Gastroesophageal sphincter (tissue), 4 donors: ENCODE measurements around the gene OGG1. TPM values are rescaled to one million over a fixed set of nuclear protein-coding genes. Genes with fewer than 3 reads are reported as not detected.

ENCODE experiments used
- ATAC-seq: fragments of 150-250 bp; one replicate; pipeline ENCODE4 v1.9.1; 2016; ENCODE audit warnings: mild to moderate bottlenecking, moderate library complexity
- H3K27ac ChIP-seq, 4 donors: fragments of 200-600 bp; sonication (generic) in 3 of 4; 1 replicate in 3 of 4; 2 replicates in 1 of 4; pipeline ENCODE4 v1.5.1; 2016 to 2019
- H3K27me3 ChIP-seq: fragments of 200-600 bp; sonication (generic); one replicate; pipeline ENCODE4 v1.5.1; 2019
- H3K36me3 ChIP-seq, 2 donors: fragments of 200-600 bp; sonication (generic); one replicate each; pipeline ENCODE4 v1.5.1; 2019; ENCODE audit warnings: control low read depth in 1 of 2
- H3K4me1 ChIP-seq, 3 donors: fragments of 200-600 bp; sonication (generic); 1 replicate in 2 of 3; 2 replicates in 1 of 3; pipeline ENCODE4 v1.5.1; 2016 to 2019; ENCODE audit warnings: control low read depth in 2 of 3
- H3K4me3 ChIP-seq, 2 donors: fragments of 200-600 bp; sonication (generic); one replicate each; pipeline ENCODE4 v1.5.1; 2019; ENCODE audit warnings: mild to moderate bottlenecking in 1 of 2, moderate library complexity in 1 of 2
- H3K9me3 ChIP-seq, 3 donors: fragments of 200-600 bp; sonication (generic); one replicate each; pipeline ENCODE4 v1.5.1; 2017 to 2019; ENCODE audit warnings: control low read depth in 2 of 3
- CTCF ChIP-seq, 4 experiments: fragments of 200-600 bp in 2 of 4; fragments of 450-650 bp in 2 of 4; sonication (generic) in 1 of 4; IDR thresholded peaks; one replicate each; pipeline ENCODE4 v1.5.1; 2017 to 2019; ENCODE audit warnings: antibody characterized with exemption in 4 of 4, mild to moderate bottlenecking in 2 of 4, moderate library complexity in 2 of 4
- EP300 ChIP-seq: sonication (generic); formaldehyde crosslinking; IDR thresholded peaks from one replicate; pipeline ENCODE4 v1.6.1; 2017; ENCODE audit warnings: antibody characterized with exemption, mild to moderate bottlenecking
- POLR2A ChIP-seq, 2 donors: fragments of 450-650 bp; IDR thresholded peaks; one replicate each; pipeline ENCODE4 v1.6.1; 2017; ENCODE audit warnings: antibody characterized with exemption in 2 of 2, mild to moderate bottlenecking in 2 of 2, moderate library complexity in 1 of 2
- POLR2AphosphoS5 ChIP-seq: sonication (generic); formaldehyde crosslinking; IDR thresholded peaks from one replicate; pipeline ENCODE4 v1.6.1; 2017; ENCODE audit warnings: antibody characterized with exemption
- WGBS, 2 donors: methylation state at CpG; one replicate each; pipeline ENCODE4 v1.1.5; 2018; ENCODE audit warnings: low coverage in 1 of 2; 5-methylcytosine and 5-hydroxymethylcytosine counted together
- total RNA-seq, 4 donors: library from RNA; depleted of rRNA; stranded (reverse); fragments of >200 nt; gene quantifications; one replicate each; pipeline ENCODE4 v1.1.0, GENCODE V29; 2016

The OGG1 gene
- total RNA-seq, 4 donors from 2014 or later, result 22.1 to 33.8 (median 25.9) TPM

- Histone ChIP-seq H3K4me1 (peaks cover 0 to 18% (median 11%) of the 10 kb centered on the region in 3 donors), H3K27ac (no peak within 1 kb of the TSS), H3K36me3 (peaks cover 0 to 43% of the 10 kb centered on the region in 2 donors), H3K9me3 (no peaks in the 10 kb centered on the region), H3K4me3 (peak within 1 kb of the TSS in 1 of 2 donors; percentile 43), H3K27me3 (peaks cover 35% of the 10 kb centered on the region)
- WGBS, 2 donors, result no CpG with 5 or more reads among the region's 56 CpGs
- ATAC-seq, result peak; percentile 19
- TF ChIP-seq EP300 (no peak), POLR2A (IDR thresholded peaks at IDR 0.05) (no peak), POLR2AphosphoS5 (no peak), CTCF (IDR thresholded peaks at IDR 0.05) (no peak)
Observed at GRCh38 chr3:9703736-9704346, 45.9 kb upstream of the OGG1 start, which contains the start of gene CPNE9. TSS of gene CPNE9 (plus strand) at chr3:9703833. CDS start at chr3:9703997, 164 bp downstream.

- ATAC-seq, result peak; percentile 25
- Histone ChIP-seq H3K4me1 (peaks cover 0 to 18% (median 11%) of the 10 kb centered on the region in 3 donors), H3K27me3 (peaks cover 35% of the 10 kb centered on the region), H3K27ac (no peak overlapping the region), H3K9me3 (no peaks in the 10 kb centered on the region), H3K36me3 (peaks cover 0 to 35% of the 10 kb centered on the region in 2 donors), H3K4me3 (peak overlapping the region in 1 of 2 donors; percentile 43)
- TF ChIP-seq POLR2A (IDR thresholded peaks at IDR 0.05) (no peak), CTCF (IDR thresholded peaks at IDR 0.05) (no peak), EP300 (no peak), POLR2AphosphoS5 (no peak)
- 1% methylated on average over 14 of the region's 62 CpGs; no CpG with 5 or more reads in 1 of the 2 donors for WGBS, 2 donors
Observed at GRCh38 chr3:9704347-9705322, 45.1 kb upstream of the OGG1 start.

GRCh38 chr3:9710174-9710739 lies 39.5 kb upstream of the OGG1 start:
- ATAC-seq, result no peak
- WGBS, 2 donors, result 70 to 83% methylated on average over 3 of the region's 3 CpGs
- Histone ChIP-seq H3K9me3 (no peaks in the 10 kb centered on the region), H3K36me3 (no peaks in the 10 kb centered on the region), H3K27me3 (peaks cover 10% of the 10 kb centered on the region), H3K4me1 (peaks cover 0 to 5% (median 0%) of the 10 kb centered on the region in 3 donors), H3K27ac (no peak overlapping the region), H3K4me3 (no peak overlapping the region)
- TF ChIP-seq CTCF (IDR thresholded peaks at IDR 0.05), result no peak
- TF ChIP-seq POLR2A (IDR thresholded peaks at IDR 0.05), result no peak
- TF ChIP-seq POLR2AphosphoS5, result no peak
- no peak for TF ChIP-seq EP300

GRCh38 chr3:9712415-9712814 lies 37.3 kb upstream of the OGG1 start:
- H3K4me1 ChIP-seq, result peaks cover 0 to 16% (median 3%) of the 10 kb centered on the region in 3 donors
- no peaks in the 10 kb centered on the region for H3K27me3 ChIP-seq
- no peak for ATAC-seq
- H3K9me3 ChIP-seq, result no peaks in the 10 kb centered on the region
- no peak overlapping the region for H3K4me3 ChIP-seq
- H3K36me3 ChIP-seq, result no peaks in the 10 kb centered on the region
- no peak overlapping the region for H3K27ac ChIP-seq
- 80% methylated on average over 1 of the region's 2 CpGs; no CpG with 5 or more reads in 1 of the 2 donors for WGBS, 2 donors
- TF ChIP-seq EP300 (no peak), POLR2AphosphoS5 (no peak), CTCF (IDR thresholded peaks at IDR 0.05) (no peak), POLR2A (IDR thresholded peaks at IDR 0.05) (no peak)
